Measurements from ENCODE around the gene LPIN1.
A peak's percentile ranks its signal among the peaks of the same experiment; 100 is the strongest.

LPIN1 gene

GRCh38 chr2:11786592-11786991 is 40.2 kb downstream of the LPIN1 start:
- TF ChIP-seq SIN3A (IDR thresholded peaks at IDR 0.05; ENCODE audit: borderline replicate concordance, insufficient read depth, low read length) (no peak), TAF1 (IDR thresholded peaks at IDR 0.05; ENCODE audit: borderline replicate concordance, insufficient read depth, low read length) (no peak)

- TF ChIP-seq POLR2AphosphoS5 (IDR thresholded peaks at IDR 0.05; ENCODE audit: low read depth, low read length) = no peak
- no peak for TF ChIP-seq TAF1 (IDR thresholded peaks at IDR 0.05; ENCODE audit: borderline replicate concordance, insufficient read depth, low read length)
- no peak for TF ChIP-seq SIN3A (IDR thresholded peaks at IDR 0.05; ENCODE audit: borderline replicate concordance, insufficient read depth, low read length)
- TF ChIP-seq FOXP2 (optimal IDR thresholded peaks at IDR 0.05; ENCODE audit: borderline replicate concordance, extremely low read depth, extremely low read length, insufficient read depth) = no peak
- no peak for TF ChIP-seq REST (IDR thresholded peaks at IDR 0.05; ENCODE audit: insufficient read depth in 1 of 2, low read depth in 2 of 2, low read length in 2 of 2)
Observed at GRCh38 chr2:11787991-11788390, 41.6 kb downstream of the LPIN1 start.

- TF ChIP-seq TAF1 (IDR thresholded peaks at IDR 0.05; ENCODE audit: borderline replicate concordance, insufficient read depth, low read length) (no peak), REST (IDR thresholded peaks at IDR 0.05; ENCODE audit: insufficient read depth in 1 of 2, low read depth in 2 of 2, low read length in 2 of 2) (peak; percentile 82 to 91)
Observed at GRCh38 chr2:11788461-11789124, 42.2 kb downstream of the LPIN1 start.

GRCh38 chr2:11789243-11789642 is 42.8 kb downstream of the LPIN1 start:
- no peak for TF ChIP-seq REST (IDR thresholded peaks at IDR 0.05; ENCODE audit: insufficient read depth in 1 of 2, low read depth in 2 of 2, low read length in 2 of 2)
- TF ChIP-seq SIN3A (IDR thresholded peaks at IDR 0.05; ENCODE audit: borderline replicate concordance, insufficient read depth, low read length) = no peak
- no peak for TF ChIP-seq TAF1 (IDR thresholded peaks at IDR 0.05; ENCODE audit: borderline replicate concordance, insufficient read depth, low read length)
- TF ChIP-seq POLR2AphosphoS5 (IDR thresholded peaks at IDR 0.05; ENCODE audit: low read depth, low read length) = no peak
- no peak for TF ChIP-seq FOXP2 (optimal IDR thresholded peaks at IDR 0.05; ENCODE audit: borderline replicate concordance, extremely low read depth, extremely low read length, insufficient read depth)

- no peak for TF ChIP-seq SIN3A (IDR thresholded peaks at IDR 0.05; ENCODE audit: borderline replicate concordance, insufficient read depth, low read length)
- no peak for TF ChIP-seq TAF1 (IDR thresholded peaks at IDR 0.05; ENCODE audit: borderline replicate concordance, insufficient read depth, low read length)
- TF ChIP-seq POLR2AphosphoS5 (IDR thresholded peaks at IDR 0.05; ENCODE audit: low read depth, low read length) = no peak
- TF ChIP-seq REST (IDR thresholded peaks at IDR 0.05; ENCODE audit: insufficient read depth in 1 of 2, low read depth in 2 of 2, low read length in 2 of 2) = no peak
- no peak for TF ChIP-seq FOXP2 (optimal IDR thresholded peaks at IDR 0.05; ENCODE audit: borderline replicate concordance, extremely low read depth, extremely low read length, insufficient read depth)
Observed at GRCh38 chr2:11790228-11790627, 43.8 kb downstream of the LPIN1 start.
